OCI-LY1 (cell line): Measurements from ENCODE around the gene UBE2G1.

Experiments
- H2AFZ ChIP-seq: fragments of 200-600 bp; sonication (generic), shearing (Covaris generic); 2 replicates; pipeline ENCODE4 v1.6.0; 2014; ENCODE audit warnings: antibody characterized with exemption, mild to moderate bottlenecking, low read length
- H3F3A ChIP-seq: fragments of 200-600 bp; sonication (generic), shearing (Covaris generic); 2 replicates; pipeline ENCODE4 v1.6.0; 2014; ENCODE audit warnings: mild to moderate bottlenecking, antibody characterized with exemption, low read length, moderate library complexity; ENCODE audit not compliant: insufficient read depth
- H3K27ac ChIP-seq: fragments of 200-600 bp; sonication (generic); 2 replicates; pipeline ENCODE4 v1.5.1; 2014; ENCODE audit warnings: low read length, mixed run types, mild to moderate bottlenecking, low read depth; ENCODE audit not compliant: poor library complexity, severe bottlenecking
- H3K27me3 ChIP-seq: fragments of 200-600 bp; sonication (generic); 2 replicates; pipeline ENCODE4 v1.6.0; 2014; ENCODE audit warnings: antibody characterized with exemption, mild to moderate bottlenecking, low read length, moderate library complexity; ENCODE audit not compliant: insufficient read depth
- H3K36me3 ChIP-seq: fragments of 200-600 bp; sonication (generic); 2 replicates; pipeline ENCODE4 v1.6.1; 2014; ENCODE audit warnings: mild to moderate bottlenecking, antibody characterized with exemption, low read length, moderate library complexity, mixed read lengths; ENCODE audit not compliant: insufficient read depth
- H3K4me1 ChIP-seq: fragments of 200-600 bp; sonication (generic); 2 replicates; pipeline ENCODE4 v1.5.1; 2014; ENCODE audit warnings: mild to moderate bottlenecking, low read length, moderate library complexity; ENCODE audit not compliant: insufficient read depth, severe bottlenecking
- H3K4me2 ChIP-seq: fragments of 200-600 bp; sonication (generic), shearing (Covaris generic); 2 replicates; pipeline ENCODE4 v1.6.1; 2014; ENCODE audit warnings: low read length
- H3K4me3 ChIP-seq: fragments of 200-600 bp; sonication (generic); 2 replicates; pipeline ENCODE4 v1.5.1; 2014; ENCODE audit warnings: low read length, low read depth, mild to moderate bottlenecking, mixed read lengths; ENCODE audit not compliant: poor library complexity, severe bottlenecking
- H3K79me2 ChIP-seq: fragments of 200-600 bp; shearing (Covaris generic); 2 replicates; pipeline ENCODE4 v1.6.1; 2016; ENCODE audit warnings: mixed run types, low read length, mixed read lengths; ENCODE audit not compliant: insufficient read depth
- H3K9ac ChIP-seq: fragments of 200-600 bp; sonication (generic), shearing (Covaris generic); 2 replicates; pipeline ENCODE4 v1.6.1; 2014; ENCODE audit warnings: mild to moderate bottlenecking, low read length, mixed read lengths
- H3K9me2 ChIP-seq: fragments of 200-600 bp; sonication (generic), shearing (Covaris generic); 2 replicates; pipeline ENCODE4 v1.6.1; 2014; ENCODE audit warnings: low read depth, mild to moderate bottlenecking, low read length, mixed read lengths
- H3K9me3 ChIP-seq: fragments of 200-600 bp; shearing (Covaris generic); 2 replicates; pipeline ENCODE4 v1.6.1; 2014; ENCODE audit warnings: low read length, mixed read lengths
- H4K20me1 ChIP-seq: fragments of 200-600 bp; sonication (generic), shearing (Covaris generic); 2 replicates; pipeline ENCODE4 v1.6.0; 2016; ENCODE audit warnings: mild to moderate bottlenecking, low read length; ENCODE audit not compliant: insufficient read depth
- CTCF ChIP-seq: fragments of 200-600 bp; sonication (generic), shearing (Covaris generic); IDR thresholded peaks from 2 replicates; pipeline ENCODE4 v1.5.1; 2017; ENCODE audit warnings: mild to moderate bottlenecking, antibody characterized with exemption, low read length, moderate library complexity, mixed read lengths
- EZH2 ChIP-seq: fragments of 200-600 bp; sonication (generic), shearing (Covaris generic); IDR thresholded peaks from 2 replicates; pipeline ENCODE4 v1.8.0; 2017; ENCODE audit warnings: borderline replicate concordance, mixed run types, mild to moderate bottlenecking, antibody characterized with exemption, low read length, moderate library complexity, mixed read lengths

UBE2G1 gene

DNA sequence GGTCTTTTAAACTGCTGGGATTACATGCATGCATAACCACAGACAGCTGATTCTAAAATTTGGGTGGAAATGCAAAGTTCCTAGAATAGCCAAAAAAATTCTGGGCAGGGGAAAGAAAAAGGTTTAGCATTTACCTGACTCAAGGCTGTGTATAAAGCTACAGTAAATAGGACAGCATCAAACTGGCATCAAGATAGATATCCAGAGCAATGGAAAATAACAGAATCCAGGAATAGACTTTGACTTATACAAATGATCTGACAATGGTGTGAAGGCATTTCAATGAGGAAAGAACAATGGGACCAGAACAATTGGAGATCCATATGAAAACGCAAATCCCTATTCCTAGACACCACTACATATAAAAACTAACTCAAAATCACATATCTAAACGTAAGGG is 115.6 kb downstream of the UBE2G1 start:
- no peaks in the 10 kb centered on the region for H3K9me2 ChIP-seq
- peaks cover 21% of the 10 kb centered on the region for H3K36me3 ChIP-seq
- no peaks in the 10 kb centered on the region for H3K9me3 ChIP-seq
- no peaks in the 10 kb centered on the region for H4K20me1 ChIP-seq
- H3K9ac ChIP-seq, result no peak overlapping the region
- TF ChIP-seq EZH2, result no peak
- TF ChIP-seq CTCF, result no peak
- no peak overlapping the region for H3K27ac ChIP-seq
- H2AFZ ChIP-seq, result no peak overlapping the region
- H3K4me1 ChIP-seq, result no peaks in the 10 kb centered on the region
- H3K4me3 ChIP-seq, result no peak overlapping the region
- peaks cover 83% of the 10 kb centered on the region for H3K79me2 ChIP-seq
- no peaks in the 10 kb centered on the region for H3F3A ChIP-seq
- H3K4me2 ChIP-seq, result no peak overlapping the region
- no peaks in the 10 kb centered on the region for H3K27me3 ChIP-seq

DNA sequence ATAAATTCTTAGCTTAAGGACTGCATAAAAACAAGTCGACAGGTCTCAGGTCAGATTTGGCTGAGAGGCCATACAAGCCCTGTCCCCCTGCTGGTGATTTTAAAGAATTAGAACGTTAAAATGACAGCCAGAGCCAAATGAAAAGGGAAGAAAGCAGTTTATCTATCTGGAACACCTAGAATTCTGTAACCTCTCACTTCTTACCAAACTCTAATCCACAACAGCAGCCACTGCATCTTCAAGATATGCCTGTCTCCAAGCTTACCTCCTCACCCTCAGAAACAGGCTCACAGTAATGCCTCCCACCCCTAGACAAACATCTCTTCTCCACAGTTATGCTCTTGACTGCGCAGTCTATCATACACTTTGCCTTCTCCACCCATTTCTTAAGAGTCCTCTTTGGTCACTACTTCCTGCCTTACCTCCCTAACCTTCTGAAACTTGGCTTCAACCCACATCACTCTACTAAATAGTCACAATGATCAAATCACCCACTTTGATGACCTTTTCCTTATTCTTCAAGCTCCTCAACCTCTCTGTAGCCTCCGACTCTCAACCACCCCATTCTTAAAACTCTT is 116.9 kb downstream of the UBE2G1 start:
- H3K9me3 ChIP-seq, result no peaks in the 10 kb centered on the region
- H2AFZ ChIP-seq, result no peak overlapping the region
- H3K27ac ChIP-seq, result no peak overlapping the region
- H3K79me2 ChIP-seq, result peaks cover 81% of the 10 kb centered on the region
- H3K9me2 ChIP-seq, result no peaks in the 10 kb centered on the region
- no peaks in the 10 kb centered on the region for H3F3A ChIP-seq
- no peak overlapping the region for H3K9ac ChIP-seq
- H3K4me2 ChIP-seq, result no peak overlapping the region
- no peak overlapping the region for H3K4me3 ChIP-seq
- H4K20me1 ChIP-seq, result no peaks in the 10 kb centered on the region
- H3K27me3 ChIP-seq, result no peaks in the 10 kb centered on the region
- no peaks in the 10 kb centered on the region for H3K4me1 ChIP-seq
- TF ChIP-seq CTCF (peak; percentile 41), EZH2 (no peak)
- peaks cover 18% of the 10 kb centered on the region for H3K36me3 ChIP-seq

- TF ChIP-seq CTCF (no peak), EZH2 (no peak)
- H3K4me2 ChIP-seq, result no peak overlapping the region
- no peaks in the 10 kb centered on the region for H3K9me2 ChIP-seq
- no peak overlapping the region for H3K27ac ChIP-seq
- H3K79me2 ChIP-seq, result peaks cover 78% of the 10 kb centered on the region
- H3K4me1 ChIP-seq, result no peaks in the 10 kb centered on the region
- H3K9ac ChIP-seq, result no peak overlapping the region
- H3K36me3 ChIP-seq, result peaks cover 15% of the 10 kb centered on the region
- no peak overlapping the region for H3K4me3 ChIP-seq
- H3K27me3 ChIP-seq, result no peaks in the 10 kb centered on the region
- no peak overlapping the region for H2AFZ ChIP-seq
- no peaks in the 10 kb centered on the region for H3F3A ChIP-seq
- no peaks in the 10 kb centered on the region for H4K20me1 ChIP-seq
- H3K9me3 ChIP-seq, result no peaks in the 10 kb centered on the region
Measured at GRCh38 chr17:4248504-4249277, 117.8 kb downstream of the UBE2G1 start.
